ENCODE measurements around the gene SRC.
A peak's percentile ranks its signal among the peaks of the same experiment; 100 is the strongest.

Gene SRC

GRCh38 chr20:37301558-37301957 is 44.4 kb upstream of the SRC start:
- TF ChIP-seq CTCF (IDR thresholded peaks at IDR 0.05; ENCODE audit: extremely low read depth, missing control alignments): no peak
- no peak for DNase-seq (ENCODE audit: low spot score)

GRCh38 chr20:37302981-37303380 is 43.0 kb upstream of the SRC start:
- DNase-seq (ENCODE audit: low spot score): no peak

GRCh38 chr20:37303637-37304036 is 42.3 kb upstream of the SRC start:
- no peak for TF ChIP-seq CTCF (IDR thresholded peaks at IDR 0.05; ENCODE audit: extremely low read depth, missing control alignments)
- DNase-seq (ENCODE audit: low spot score): no peak

More at GRCh38 chr20:37302981-37303380, 43.0 kb upstream of the SRC start:
- no peak for TF ChIP-seq CTCF (IDR thresholded peaks at IDR 0.05; ENCODE audit: extremely low read depth, missing control alignments)

GRCh38 chr20:37305079-37305478 is 40.9 kb upstream of the SRC start:
- DNase-seq (ENCODE audit: low spot score): no peak

GRCh38 chr20:37305839-37306238 is 40.1 kb upstream of the SRC start:
- no peak for TF ChIP-seq CTCF (IDR thresholded peaks at IDR 0.05; ENCODE audit: extremely low read depth, missing control alignments)
- no peak for DNase-seq (ENCODE audit: low spot score)

More at GRCh38 chr20:37305079-37305478, 40.9 kb upstream of the SRC start:
- no peak for TF ChIP-seq CTCF (IDR thresholded peaks at IDR 0.05; ENCODE audit: extremely low read depth, missing control alignments)

GRCh38 chr20:37308086-37309050 is 37.6 kb upstream of the SRC start:
- TF ChIP-seq CTCF (IDR thresholded peaks at IDR 0.05; ENCODE audit: extremely low read depth, missing control alignments): no peak

GRCh38 chr20:37309290-37309689 is 36.6 kb upstream of the SRC start:
- DNase-seq (ENCODE audit: low spot score): no peak

More at GRCh38 chr20:37308086-37309050, 37.6 kb upstream of the SRC start:
- DNase-seq (ENCODE audit: low spot score): peak; percentile 80

More at GRCh38 chr20:37309290-37309689, 36.6 kb upstream of the SRC start:
- no peak for TF ChIP-seq CTCF (IDR thresholded peaks at IDR 0.05; ENCODE audit: extremely low read depth, missing control alignments)

All from GM20000 (cell line).